Measurements from ENCODE around the gene EIF4E1B.

EIF4E1B gene

DNA sequence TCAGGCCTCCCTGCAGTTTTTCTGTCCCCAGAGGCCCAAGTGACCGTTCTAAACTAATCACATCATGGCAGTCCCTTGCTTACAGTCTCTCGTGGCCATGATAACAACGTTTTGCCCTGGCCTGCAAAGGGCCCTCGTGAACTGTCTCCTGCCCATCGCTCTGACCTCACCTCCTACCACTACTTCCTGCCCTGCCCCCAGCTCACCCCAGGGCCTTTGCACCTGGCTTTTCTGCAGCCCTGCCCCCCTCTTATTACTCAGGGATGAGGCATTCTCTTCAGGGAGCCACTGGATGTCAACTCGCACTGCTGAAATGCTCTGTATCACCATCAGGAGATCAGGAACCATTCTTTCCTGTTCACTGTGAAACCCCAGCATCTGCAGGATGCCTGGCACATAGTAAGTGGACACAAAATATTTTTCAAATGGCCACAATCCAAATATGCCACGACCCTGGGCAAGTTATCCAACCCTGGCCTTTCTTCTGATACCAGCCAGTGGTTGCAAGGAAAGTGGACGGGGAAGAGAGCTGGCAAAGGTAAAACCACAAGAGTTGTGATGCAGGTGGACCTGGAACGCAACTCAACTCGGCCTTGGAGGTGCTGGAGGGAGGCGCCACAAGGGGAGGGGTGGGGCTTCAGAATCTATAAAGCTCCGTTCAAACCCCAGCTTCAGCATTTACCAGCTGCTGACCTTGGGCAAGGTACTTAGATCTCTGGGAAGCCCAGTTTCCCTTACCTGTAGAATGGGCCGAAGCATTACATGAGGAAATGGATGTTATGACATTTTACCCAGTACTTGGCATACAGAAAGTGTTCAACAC, 1.9 kb upstream of the EIF4E1B start:
- DNase-seq = no peak

DNA sequence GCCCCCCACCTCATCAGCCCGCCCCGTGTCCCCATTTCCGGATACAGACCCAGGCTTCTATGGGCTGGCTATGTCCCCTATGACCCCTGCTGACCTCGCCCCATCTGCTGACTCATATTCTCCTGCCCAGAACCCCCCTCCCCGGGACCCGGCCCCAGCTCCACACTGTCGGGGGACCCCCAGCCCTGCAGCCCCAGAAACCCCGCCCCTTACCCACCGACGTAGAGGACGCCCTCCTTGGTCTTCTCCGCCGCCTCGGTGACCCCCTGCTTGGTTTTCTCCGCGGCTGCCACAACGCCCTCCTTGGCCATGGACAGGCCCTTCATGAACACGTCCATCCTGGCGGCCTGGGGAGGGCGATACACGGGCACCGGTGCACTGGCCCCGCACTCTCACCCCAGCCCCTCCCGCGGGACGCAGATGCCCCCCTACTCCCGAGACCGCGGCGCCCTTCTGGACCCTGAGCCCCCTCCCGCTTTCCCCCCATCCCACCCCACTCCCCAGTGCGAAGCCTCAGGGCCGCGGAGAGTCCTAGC, 1.1 kb upstream of the EIF4E1B start:
- no peak for DNase-seq

DNA sequence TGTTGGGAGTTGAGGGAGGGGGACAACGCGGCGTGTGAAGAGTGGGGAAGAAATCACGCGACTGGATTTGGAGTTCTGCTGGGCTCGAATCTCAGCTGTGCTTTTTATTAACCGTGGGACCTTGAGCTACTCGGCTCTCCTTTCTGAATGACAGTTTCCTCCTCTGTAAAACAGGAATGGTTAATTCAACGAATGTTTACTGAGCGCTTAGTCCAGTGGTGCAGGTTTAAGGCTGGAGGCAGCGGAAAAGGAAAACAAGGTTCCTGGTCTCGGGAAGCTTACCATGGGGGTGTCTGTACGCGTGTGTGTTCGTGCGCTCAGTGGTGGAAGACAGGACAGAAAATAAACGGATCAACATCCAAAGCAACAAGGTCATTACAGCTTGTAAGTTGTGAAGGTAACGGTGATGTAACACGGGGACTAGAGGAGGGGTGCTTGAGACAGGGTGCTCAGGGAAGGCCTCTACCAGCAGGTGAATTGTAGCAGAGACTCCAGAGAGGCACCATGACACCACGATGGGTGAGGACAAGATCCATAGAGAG, 277 bp downstream of the EIF4E1B start:
- DNase-seq = no peak

DNA sequence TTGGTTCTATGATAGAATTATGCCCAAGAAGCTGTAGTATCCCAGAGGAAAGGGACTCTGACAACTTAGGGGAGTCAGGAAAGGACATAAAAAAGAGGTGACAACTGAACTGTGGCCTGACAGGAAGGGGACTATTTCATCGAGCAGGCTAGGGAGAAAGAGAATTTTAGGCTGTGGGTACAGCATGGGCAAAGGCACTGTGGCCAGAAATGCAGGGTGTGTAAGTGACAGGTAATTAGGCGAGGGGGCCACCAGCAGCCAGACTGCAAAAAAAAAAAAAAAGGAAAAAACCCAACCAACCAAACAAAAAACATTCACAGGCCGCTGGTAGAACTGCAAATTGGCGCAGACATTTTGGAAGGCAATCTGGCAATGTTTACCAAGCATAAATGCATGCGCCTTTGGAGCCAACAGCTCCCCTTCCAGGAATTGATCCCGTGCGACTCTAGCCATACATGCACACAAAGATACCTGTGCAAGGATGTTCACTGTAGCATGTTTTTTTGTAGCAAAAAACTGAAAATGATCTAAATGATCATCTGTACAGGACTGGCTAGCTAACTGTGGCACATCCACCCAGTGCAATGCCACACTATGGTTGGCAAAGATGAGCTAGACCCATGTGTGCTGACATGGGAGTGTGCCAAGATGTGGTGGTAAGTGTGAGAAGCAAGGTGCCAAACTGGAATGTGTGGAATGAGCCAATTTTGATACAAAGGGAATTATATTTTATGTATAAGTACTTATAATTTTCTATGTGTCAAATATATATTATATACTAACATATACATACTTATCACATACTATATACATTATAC, 1.1 kb downstream of the EIF4E1B start:
- no peak for DNase-seq

DNA sequence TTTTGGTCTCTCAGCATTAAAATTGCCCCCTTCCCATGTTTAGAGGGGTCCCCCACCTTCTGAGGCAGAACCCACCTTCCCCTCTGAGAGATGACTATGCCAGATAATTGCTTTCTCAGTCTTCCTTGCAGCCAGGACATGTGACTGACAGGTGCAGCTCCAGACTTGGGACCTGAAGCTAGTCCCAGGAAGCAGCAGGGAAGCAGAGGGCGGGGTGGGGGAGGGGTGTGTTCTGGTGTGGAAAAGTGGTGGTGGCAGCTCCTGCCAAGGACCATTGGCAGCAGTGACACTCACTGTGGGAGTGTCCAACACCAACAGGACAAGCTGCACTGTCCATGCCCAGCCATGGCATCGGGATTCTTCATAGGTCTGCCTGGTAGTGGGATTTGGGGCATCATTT, 2.3 kb downstream of the EIF4E1B start:
- no peak for DNase-seq

DNA sequence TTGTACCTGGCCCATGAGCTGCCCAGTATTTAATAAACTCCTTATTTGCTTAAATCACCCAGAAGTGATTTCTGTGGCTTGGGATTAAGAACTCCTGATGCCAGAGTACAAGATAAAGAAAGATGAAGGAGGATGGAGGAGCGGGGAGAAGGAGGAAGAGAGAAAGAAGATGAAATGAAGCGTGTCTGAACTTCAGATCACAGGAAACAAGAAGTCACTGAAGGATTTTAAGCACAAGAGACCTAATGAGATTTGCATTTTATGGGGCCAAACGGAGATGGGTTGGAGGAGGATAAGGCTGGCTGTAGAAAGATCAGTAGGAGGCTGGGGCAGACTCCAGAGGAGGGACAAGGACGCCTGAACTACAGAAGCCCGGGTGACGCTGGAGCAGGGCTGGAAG, 3.1 kb downstream of the EIF4E1B start:
- DNase-seq = no peak

DNA sequence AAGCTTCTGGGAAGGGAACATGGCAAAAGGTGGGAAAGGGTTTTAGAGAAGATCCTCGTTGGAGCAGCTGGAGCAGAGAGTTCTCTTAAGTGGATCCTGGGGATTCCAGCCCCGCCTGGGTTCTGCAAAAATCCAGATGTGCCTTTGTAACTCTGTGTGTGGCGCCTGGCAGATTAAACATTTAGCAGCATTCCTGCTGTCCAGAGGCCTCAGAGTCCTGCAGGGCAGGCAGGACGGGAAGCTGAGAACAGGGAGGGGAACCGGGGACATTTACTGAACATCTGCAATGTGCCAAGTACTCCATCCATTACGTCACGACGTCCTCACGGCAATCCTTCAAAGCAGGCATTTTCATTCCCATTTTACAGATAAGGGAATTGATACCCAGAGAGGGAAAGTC, 6.0 kb downstream of the EIF4E1B start:
- no peak for DNase-seq

DNA sequence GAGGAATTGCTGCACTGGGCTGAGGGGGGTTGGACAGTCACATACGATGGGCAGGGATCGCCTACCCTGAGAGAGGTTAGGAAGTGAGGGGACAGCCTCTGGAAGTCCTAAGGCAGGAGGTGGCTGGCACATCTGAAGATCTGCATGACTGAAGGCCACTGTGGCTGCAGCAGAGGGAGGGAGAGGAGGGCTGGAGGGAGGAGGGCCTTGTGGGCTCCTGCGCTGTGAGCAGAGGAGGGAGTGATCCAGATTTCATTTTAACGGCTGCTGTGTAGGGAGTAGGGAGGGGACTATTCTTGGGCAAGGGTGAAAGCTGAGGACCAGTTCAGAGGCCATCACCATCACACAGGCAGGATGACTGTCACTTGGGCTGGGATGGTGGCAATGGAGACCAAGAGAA, 7.1 kb downstream of the EIF4E1B start:
- no peak for DNase-seq

DNA sequence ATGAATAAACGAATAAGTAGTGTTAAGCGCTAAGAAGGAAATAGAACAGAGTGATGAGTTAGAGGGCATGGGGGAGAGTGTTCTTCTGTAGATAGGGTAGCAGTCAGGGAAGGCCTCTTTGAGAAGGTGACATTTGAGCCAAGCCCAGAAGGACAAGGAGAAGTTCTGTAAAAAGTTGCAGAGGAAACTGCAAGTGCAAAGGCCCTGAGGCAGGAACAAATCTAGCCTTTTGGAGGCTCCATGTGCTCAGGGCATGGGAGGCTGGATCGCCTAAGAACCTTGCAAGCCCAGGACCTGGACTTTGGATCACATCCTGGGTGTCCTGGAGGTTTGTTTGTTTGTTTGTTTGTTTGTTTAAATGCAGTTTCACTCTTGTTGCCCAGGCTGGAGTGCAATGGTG, 8.0 kb downstream of the EIF4E1B start:
- no peak for DNase-seq

DNA sequence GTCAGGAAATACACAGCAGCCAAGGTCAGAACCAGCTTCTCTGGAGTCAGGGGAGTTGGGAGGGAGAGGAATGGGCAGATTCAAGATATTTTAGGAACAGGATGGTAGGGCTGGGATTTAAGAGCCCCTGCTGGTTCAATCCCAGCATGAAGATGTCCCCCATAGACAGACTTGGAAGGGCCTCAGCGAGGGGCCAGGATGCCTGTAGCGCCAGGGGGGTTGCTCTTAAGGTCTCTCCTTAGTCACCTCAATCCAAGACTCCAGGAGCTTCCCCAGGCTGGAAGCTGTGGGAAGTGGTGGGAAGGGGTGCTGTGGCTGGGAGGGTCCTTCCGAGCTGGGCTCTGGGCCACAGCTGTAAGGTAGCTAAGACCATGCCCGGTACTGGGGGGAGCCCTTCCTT, 8.7 kb downstream of the EIF4E1B start:
- no peak for DNase-seq

DNA sequence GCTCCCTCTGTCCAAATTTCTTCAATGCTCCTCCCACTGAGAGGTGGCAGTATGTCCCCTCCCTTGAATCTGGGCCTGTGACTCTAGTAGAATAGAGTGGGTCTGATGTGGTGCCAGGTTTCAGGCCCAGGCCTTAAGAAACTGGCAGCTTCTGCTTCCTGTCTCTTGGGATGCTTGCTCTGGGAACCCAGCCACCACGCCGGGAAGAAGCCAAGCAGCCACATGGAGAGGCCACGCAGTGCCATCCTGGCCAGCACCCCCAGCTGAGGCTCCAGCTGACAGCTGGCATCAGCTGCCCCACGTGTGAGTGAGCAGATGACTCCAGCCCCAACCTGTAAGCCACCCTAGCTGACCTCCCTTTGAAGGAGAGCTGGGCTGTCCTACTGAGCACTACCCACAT, 9.5 kb downstream of the EIF4E1B start:
- DNase-seq = no peak

DNA sequence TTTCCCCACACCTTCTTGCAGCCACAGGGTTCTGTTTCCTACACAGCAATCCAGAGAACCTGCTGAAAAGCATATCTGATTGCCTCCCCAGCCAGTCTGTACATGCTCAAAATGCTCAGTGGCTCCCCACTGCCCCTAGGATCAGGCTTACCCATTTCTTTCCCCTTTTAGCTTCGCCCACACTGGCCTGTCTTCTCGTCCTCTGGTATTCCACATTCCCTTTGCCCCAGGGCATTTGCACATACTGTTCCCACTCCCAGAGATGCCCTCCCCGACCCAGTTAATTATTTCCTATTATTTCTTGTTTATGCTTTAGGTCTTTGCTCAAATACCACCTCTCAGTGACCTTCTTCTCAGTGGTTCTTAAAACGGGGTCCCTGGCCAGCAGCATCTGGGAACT, 10.1 kb downstream of the EIF4E1B start:
- no peak for DNase-seq

DNA sequence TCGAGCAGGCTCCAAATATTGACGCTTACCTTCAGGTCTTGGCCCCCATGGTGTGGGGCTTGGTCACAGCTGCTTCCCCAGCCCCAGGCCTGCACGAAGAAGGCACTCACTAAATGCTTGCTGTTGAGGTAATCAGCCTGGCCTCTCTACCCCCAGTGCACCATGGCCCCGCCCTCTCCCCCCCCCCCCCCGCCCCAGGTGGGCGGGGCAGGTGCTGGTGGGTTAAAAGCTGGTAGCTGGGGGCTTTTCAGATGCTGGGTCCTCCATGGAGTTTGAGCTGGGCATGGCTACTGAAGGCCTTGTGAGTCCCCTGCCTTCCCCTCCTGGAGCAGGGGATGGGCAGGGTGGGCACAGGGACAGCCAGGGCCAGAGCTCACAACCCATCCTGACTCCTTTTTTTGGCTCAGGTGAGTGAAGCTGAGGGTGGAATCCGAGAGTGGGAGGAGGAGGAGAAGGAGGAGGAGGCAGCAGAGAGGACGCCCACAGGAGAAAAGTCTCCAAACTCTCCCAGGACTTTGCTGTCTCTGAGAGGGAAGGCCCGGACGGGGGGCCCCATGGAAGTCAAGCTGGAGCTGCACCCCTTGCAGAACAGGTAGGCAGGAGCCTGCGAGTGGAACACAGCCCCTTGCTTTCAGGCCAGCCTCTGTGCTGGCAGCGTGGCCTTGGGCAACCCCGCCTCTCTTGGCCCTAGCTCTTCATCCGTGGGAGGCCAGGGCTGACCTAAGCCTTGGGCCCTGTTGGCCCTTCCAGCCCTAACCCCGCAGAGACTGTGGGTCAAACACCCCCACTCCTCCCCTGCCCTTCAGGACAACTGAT, 12.4 kb downstream of the EIF4E1B start:
- DNase-seq = no peak

DNA sequence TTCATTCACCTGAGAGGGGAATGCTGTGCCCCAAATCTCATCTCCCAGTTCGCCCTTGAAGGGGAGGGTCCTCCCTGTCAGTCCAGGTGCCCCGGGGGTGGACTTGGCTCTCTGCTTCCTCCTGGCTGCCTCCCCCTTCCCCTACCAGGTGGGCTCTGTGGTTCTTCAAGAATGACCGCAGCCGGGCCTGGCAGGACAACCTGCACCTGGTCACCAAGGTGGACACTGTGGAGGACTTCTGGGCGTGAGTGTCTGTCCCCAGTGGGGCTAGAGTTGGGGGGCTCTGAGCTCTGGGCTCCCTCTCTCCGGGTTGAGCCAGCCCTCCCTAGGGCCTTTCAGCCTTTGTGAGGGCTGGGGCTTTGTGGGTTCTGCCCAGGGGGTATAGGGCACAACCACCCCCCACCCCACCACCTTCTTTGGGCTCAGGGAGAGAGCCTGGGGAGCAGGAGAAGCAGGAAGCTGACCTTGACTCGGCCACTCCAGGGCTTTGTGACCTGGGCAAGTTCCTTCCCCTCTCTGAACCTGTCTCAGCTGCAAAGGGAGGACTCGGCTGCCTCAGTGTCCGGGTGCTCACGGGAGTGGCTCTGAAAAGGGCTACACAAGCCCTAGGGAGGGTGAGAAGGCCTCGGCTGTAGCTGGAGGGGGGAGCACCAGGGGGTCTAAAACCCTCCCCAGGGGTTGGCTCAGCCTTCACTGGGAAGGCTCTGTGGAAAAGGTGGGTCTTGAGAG, 13.2 kb downstream of the EIF4E1B start:
- no peak for DNase-seq

DNA sequence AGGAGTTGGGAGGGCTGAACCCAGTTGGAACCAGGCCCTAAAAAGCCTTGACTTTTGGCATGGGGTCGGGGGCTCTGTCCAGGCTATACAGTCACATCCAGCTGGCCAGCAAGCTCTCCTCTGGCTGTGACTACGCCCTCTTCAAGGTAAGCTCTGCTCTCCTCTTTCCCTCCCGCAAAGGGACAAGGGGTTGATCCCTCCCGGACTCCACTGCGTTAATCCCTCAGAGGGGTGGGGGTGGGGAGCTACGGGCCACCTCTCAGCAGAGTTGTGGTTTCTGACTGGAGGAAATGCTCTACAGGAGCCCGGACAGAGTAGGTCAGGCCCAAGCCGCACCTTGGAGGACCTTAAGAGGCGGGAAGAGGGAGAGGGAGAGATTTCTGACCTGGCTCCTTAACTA, 13.8 kb downstream of the EIF4E1B start:
- no peak for DNase-seq

DNA sequence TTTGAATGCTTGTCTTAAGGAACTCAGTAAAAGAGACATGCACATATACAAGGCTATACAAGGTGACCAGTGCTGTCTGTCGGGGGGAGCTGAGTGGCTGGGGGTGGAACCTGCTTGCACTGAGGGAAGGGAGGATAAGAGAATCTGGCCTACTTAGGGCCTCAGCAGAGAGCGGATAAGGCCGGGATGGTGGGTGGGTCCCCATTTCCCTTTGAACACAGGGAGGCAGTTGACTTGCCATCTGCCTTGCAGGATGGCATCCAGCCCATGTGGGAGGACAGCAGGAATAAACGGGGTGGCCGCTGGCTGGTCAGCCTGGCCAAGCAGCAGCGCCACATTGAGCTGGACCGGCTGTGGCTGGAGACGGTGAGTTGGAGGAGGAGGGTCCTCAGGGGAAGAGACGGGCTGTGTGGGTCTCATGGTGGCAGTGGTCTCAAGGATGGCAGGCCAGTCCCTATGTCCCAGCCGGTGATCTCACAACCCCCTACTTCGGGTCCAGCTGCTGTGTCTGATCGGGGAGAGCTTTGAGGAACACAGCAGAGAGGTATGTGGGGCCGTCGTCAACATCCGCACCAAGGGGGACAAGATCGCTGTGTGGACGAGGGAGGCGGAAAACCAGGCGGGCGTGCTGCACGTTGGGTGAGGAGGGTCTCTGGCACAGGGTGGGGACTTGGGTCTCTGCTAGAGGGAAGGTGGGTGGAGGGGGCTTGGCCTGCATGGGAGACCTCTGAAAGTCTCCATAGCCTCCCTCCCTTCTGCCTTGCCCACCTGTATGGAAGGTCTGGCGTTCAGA, 14.6 kb downstream of the EIF4E1B start:
- DNase-seq = no peak

DNA sequence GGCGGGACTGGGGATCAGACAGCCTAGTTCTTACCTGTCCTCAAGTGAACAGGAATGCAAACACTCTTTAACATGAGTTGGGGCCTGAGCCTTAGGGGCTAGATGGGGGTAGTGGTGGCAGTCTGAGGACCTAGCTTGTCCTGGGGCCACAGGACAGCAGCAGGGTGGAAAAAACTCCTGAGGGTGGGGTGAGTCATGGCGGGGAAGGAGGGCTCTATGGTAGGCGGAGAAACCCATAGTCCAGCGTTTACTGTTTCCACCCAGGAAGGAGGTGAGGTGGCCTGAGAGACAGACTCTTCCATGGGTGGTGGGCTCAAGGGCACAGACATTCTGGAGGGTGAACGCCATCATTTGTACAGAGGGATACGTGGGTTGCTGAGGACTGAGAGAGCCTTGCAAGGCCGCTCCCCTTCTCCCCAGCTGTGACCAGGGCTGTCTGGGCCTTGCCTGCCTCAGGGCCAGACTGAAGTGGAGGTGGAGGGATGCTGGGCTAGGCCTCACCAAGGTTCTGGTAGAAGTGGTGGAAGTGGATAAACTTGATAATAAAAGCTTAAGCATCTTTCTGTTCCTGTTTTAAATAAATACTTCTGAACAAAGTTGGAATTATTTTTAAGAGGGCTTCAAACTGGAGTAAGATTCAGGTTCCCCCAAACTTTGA, 15.7 kb downstream of the EIF4E1B start:
- DNase-seq = no peak

DNA sequence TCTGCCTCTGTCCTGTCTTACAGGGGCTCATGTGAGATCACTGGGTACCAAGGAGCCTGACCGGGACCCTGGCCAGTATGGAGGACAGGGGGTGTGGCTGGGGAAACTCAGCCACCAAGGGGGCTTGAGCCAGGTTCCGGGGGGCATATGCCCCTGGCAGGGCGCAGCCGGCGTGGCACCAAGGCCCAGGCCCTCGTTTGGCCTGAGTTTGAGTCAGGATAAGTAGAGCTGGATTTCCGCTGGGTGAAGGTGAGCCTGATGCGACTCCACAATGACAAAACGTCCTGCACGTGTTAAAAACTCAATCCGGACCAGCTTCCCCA, 16.2 kb downstream of the EIF4E1B start:
- no peak for DNase-seq

DNA sequence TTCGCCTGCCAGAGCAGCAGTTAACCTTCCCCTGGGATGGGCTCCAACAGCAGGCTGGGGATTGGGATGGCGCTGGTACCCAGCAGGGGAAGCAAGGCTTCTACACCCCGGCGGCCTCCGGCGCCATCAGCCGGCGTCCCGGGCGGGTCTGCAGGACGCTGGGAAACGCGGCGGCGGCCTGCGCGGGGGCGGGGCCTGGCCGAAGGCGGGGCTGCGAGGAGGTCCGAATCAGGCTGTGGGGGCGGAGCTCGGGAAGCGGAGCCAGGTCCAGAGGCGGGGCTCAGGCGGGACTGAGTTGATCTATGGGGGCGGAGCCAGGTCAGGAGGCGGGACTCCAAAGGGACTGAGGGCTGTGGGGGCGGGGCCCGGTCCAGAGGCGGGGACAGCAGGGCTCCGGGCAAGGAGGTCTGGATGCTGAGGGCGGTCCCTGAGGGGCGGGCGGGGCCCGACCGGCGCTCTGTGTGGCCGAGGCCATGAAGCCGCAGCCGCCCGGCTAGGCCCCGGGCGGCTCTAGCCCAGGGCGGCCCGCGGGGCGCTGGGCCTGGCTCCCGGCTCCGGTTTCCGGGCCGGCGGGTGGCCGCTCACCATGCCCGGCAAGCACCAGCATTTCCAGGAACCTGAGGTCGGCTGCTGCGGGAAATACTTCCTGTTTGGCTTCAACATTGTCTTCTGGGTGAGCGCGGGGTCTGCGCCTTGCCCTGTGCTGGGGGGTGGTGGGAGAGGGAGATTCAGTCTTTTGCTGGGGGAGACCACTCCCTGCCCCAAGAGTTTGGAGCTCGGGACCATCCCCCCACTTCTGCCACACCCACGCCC, 16.8 kb downstream of the EIF4E1B start, which contains the start of gene TSPAN17:
TSPAN17 (plus strand) TSS at position 455 of the 813 bp plus-strand sequence; CDS start at position 587, 132 bp downstream.
- peak; percentile 89 for DNase-seq
